Measurements from ENCODE around the gene DNAJB14. TPM values are rescaled to one million over a fixed set of nuclear protein-coding genes. Genes with fewer than 3 reads are reported as not detected.

Gene DNAJB14
- total RNA-seq, 1 experiment from 2014 or later = 52.5 TPM

GRCh38 chr4:99966692-99967091, 20.3 kb upstream of the DNAJB14 start:
- Histone ChIP-seq H3K9me3 (ENCODE audit: control insufficient read depth in 1 of 2, insufficient read depth in 1 of 2, low read depth in 1 of 2, low read length in 2 of 2) (no peaks in the 10 kb centered on the region), H4K20me1 (ENCODE audit: insufficient read depth) (no peaks in the 10 kb centered on the region), H3K79me2 (ENCODE audit: insufficient read depth, low read length) (no peaks in the 10 kb centered on the region), H3K9ac (ENCODE audit: low read length) (no peak overlapping the region), H3K4me2 (ENCODE audit: low read length) (no peak overlapping the region), H3K27ac (ENCODE audit: low read depth, low read length) (no peak overlapping the region), H3K4me1 (ENCODE audit: control insufficient read depth in 1 of 2, insufficient read depth in 2 of 2, low read length in 2 of 2) (peaks cover 0 to 4% of the 10 kb centered on the region in 2 experiments; a peak in 1 of 4 replicates), H2AFZ (ENCODE audit: low read depth, low read length, poor library complexity, severe bottlenecking) (no peak overlapping the region), H3K36me3 (ENCODE audit: control insufficient read depth in 1 of 2, insufficient read depth in 2 of 2, low read length in 2 of 2) (no peaks in the 10 kb centered on the region), H3K9me2 (ENCODE audit: insufficient read depth) (no peaks in the 10 kb centered on the region), H3K27me3 (ENCODE audit: insufficient read depth, low read length) (no peaks in the 10 kb centered on the region), H3K4me3 (replicated peaks in 1 of 2; ENCODE audit: low read depth in 1 of 2, low read length in 2 of 2) (no peak overlapping the region)
- DNase-seq (ENCODE audit: low read depth, low spot score) = no peak
- ChIA-PET CTCF (no interaction called here), POLR2A (no interaction called here), RAD21 (ENCODE audit: low non-redundant PET in 1 of 2, low total read pairs in 2 of 2, uncharacterized antibody in 2 of 2, unreplicated experiment in 2 of 2) (no interaction called here)
- ATAC-seq = no peak
- intact Hi-C loops (cut with micrococcal nuclease) = no loop called here
- TF ChIP-seq JUND (IDR thresholded peaks at IDR 0.05) (no peak), SIN3A (IDR thresholded peaks at IDR 0.05; ENCODE audit: low read depth) (no peak), EGR1 (IDR thresholded peaks at IDR 0.05; ENCODE audit: low read depth) (no peak), ZFX (IDR thresholded peaks at IDR 0.05) (no peak), MAX (IDR thresholded peaks at IDR 0.05) (no peak), ZBTB33 (IDR thresholded peaks at IDR 0.05; ENCODE audit: extremely low read depth, insufficient replicate concordance, low read length) (no peak), EZH2 (IDR thresholded peaks at IDR 0.05) (no peak), ELF1 (IDR thresholded peaks at IDR 0.05; ENCODE audit: borderline replicate concordance, low read depth) (no peak), YY1 (IDR thresholded peaks at IDR 0.05; ENCODE audit: extremely low read depth, insufficient replicate concordance, low read depth, low read length) (no peak), POLR2AphosphoS5 (IDR thresholded peaks at IDR 0.05; ENCODE audit: low read depth, low read length) (no peak), FOSL1 (IDR thresholded peaks at IDR 0.05; ENCODE audit: low read depth) (no peak), SRF (IDR thresholded peaks at IDR 0.05; ENCODE audit: low read depth) (no peak), ZNF274 (IDR thresholded peaks at IDR 0.05; ENCODE audit: low read depth, low read length) (no peak), CTCF (IDR thresholded peaks at IDR 0.05 in 2 of 3, conservative IDR thresholded peaks at IDR 0.05 in 1 of 3; ENCODE audit: borderline replicate concordance in 1 of 3, insufficient read depth in 1 of 3, low read depth in 2 of 3, low read length in 2 of 3) (no peak), CBX3 (IDR thresholded peaks at IDR 0.05; ENCODE audit: low read depth) (no peak), RAD21 (IDR thresholded peaks at IDR 0.05; ENCODE audit: low read depth) (no peak), SP1 (IDR thresholded peaks at IDR 0.05; ENCODE audit: low read depth) (no peak), ATF3 (IDR thresholded peaks at IDR 0.05) (no peak), TCF7L2 (IDR thresholded peaks at IDR 0.05; ENCODE audit: borderline replicate concordance, extremely low read depth, insufficient read depth, insufficient read length) (no peak)
- BruUV-seq (replicated peaks) = no TSS peak

Measured in HCT116 (cell line).